NCI-H1417 (cell line): ENCODE measurements around the gene PARP9.
"Not testable (repeated sequence)": the region's sequence is repeated elsewhere in the genome, so short reads cannot be mapped to it uniquely, and the experiment has no call there.

ENCODE experiments used
- DNase-seq, 3 experiments: peaks; one replicate each; lab custom pipeline; 2025; lab: John Stamatoyannopoulos, UW

Gene PARP9

DNA sequence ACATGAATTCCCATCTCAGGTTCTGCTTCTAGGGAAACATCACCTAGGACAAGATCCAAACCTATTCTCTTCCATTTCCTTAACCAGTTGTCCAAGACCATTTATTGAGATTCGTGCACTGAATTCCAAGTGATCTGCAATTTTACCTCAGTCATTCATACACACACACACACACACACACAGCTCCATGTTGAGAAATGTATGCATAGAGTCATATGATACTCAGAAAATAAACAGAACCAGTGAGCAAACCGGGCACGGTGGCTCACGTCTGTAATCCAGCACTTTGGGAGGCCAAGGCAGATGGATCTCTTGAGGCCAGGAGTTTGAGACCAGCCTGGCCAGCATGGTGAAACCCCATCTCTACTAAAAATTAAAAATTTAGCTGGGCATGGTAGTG, 43.2 kb downstream of the PARP9 start:
- no peak for DNase-seq

DNA sequence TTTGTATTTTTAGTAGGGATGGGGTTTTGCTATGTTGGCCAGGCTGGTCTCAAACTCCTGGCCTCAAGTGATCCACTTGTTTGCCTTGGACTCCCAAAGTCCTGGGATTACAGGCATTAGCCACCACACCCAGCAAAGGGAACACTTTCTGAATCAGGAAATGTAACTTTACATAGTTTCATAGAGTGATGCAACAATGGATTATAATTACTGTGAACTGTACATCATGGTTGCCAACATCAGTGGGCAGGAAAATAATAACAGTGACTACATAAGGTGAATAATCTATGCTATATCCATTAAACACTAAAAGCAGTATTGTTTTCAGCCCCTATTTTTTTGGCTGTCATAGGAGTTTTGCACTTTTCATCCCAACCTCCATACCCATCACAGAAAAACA, 44.4 kb downstream of the PARP9 start:
- no peak for DNase-seq

- no peak for DNase-seq
These were observed 47.2 kb downstream of the PARP9 start for GRCh38 chr3:122516846-122517360.

- DNase-seq = no peak
These were observed 48.2 kb downstream of the PARP9 start for GRCh38 chr3:122515870-122516269.

DNA sequence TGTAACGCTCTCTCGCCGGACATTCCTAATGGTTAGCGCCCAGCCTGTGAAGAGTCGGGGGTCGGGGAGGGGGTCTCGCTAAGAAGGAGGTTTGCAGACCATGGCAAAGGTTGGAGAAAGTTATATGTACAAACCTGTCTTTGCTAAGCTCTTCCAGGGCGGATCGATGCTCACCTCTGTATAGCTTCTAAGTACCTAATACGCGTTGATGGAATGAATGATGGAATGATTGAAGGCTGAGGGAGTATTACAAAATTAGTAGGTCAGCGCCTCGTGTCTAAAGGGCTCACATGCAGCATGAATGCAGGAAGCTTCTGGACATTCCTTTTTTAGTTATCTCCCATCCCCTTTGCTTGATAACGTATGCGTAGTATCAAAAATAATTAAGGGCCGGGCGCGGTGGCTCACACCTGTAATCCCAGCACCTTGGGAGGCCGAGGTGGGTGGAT, 49.1 kb downstream of the PARP9 start:
- no peak for DNase-seq

DNA sequence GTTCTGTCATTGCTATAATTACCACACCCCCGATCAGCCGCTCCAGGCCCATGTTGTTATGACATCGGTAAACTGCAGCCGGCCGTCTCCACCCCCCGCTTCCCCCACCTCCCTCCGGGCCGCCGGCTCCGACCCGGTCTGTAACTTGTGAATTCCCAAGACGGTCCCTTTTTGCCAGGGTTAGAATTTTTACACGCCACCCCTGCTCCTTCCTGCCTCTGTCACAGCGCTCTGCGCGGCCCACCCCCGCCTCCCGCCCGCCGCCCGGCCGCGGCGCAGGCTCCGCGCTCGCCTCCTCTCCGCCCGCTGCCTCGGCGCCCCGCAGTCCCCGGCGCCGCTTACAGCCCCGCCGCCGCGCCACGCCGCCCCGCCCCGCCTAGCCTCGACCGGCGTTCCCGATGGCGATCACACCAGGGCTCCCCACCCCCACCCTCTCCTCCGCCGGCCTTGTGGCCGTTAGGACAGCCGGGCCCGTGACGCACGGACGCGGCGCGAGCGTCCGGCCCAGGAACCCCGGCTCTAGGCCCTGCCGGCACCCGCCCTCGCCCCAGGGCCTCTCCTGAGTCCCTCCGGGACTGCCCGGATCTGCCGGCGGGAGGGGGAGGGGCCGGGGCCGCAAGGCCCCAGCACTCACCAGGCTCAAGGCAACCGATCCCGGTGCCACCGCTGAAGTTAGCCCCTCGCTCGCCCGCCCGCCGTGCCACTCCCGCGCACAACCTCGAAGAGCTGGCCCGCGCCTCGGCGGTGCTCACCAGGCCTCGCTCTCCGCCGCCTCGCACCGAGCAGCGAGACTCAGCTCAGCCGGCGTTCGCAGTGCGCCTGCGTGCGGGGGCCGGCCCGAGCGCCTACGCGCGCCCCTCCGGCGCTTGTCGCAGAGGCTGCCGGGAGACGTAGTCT, 49.7 kb downstream of the PARP9 start, which contains the start of gene KPNA1:
Gene KPNA1 (minus strand): TSS at position 817 of the 897 bp plus-strand sequence. CDS start 18,374 bp downstream, outside the sequence.
- DNase-seq = peak; percentile 91 to 96 (median 93)

GRCh38 chr3:122513386-122514122, 50.5 kb downstream of the PARP9 start:
- DNase-seq = peak in 1 of 3 experiments; percentile 27

DNA sequence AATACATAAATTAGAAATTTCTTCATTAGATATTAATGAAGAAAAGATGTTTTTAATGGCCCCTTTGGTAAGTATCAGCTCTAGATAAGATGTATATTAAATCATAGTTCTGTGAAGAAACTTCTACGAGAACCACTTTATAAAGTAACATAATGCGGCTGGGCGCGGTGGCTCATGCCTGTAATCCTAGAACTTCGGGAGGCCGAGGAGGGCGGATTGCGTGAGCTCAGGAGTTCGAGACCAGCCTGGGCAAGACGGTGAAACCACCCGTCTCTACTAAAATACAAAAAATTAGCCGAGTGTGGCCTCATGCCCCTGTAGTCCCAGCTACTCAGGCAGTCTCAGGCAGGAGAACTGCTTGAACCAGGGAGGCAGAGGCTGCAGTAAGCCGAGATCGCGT, 51.8 kb downstream of the PARP9 start:
- DNase-seq = no peak

DNA sequence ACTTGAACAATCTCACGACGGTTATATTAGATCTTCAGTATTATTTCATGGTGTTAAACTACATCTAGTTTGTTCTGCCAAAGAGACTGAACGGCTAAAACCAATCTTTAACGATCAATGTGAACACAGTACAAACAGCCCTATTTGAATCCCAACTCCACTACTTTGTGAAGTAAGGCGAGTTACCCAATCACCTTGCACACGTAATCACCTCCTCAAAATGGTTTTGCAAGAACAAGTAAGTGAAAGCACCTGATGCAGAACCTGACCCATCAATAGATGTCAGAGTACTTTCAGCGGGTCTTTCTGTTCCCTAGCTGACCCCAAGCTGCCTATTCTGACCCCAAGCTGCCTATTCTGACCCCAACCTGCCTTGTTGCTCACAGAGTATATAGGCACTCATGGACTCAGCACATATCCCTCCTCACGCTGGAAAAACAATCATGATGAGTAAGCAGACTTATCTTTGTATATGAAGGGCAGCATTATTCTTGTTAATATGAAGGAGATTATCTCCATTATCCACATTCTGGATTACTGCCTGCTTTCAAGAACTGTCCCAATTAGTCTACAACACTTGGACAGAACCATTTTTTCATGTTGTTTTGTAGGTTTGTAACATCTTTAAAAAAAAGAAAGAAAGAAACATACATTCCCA, 53.1 kb downstream of the PARP9 start:
- no peak for DNase-seq

DNA sequence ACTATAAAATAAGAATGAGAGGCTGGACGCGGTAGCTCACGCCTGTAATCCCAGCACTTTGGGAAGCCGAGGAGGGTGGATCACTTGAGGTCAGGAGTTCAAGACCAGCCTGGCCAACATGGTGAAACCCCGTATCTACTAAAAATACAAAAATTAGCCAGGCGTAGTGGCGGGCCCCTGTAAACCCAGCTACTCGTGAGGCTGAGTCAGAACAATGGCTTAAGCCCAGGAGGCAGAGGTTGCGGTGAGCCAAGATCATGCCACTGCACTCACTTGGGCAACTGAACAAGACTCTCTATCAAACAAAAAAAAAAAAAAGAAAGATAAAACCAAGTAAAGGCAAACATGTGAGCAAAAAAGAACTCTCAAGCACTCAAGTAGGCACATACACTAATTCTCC, 55.2 kb downstream of the PARP9 start:
- not testable (repeated sequence) for DNase-seq

GRCh38 chr3:122508135-122508914, 55.8 kb downstream of the PARP9 start:
- no peak for DNase-seq

DNA sequence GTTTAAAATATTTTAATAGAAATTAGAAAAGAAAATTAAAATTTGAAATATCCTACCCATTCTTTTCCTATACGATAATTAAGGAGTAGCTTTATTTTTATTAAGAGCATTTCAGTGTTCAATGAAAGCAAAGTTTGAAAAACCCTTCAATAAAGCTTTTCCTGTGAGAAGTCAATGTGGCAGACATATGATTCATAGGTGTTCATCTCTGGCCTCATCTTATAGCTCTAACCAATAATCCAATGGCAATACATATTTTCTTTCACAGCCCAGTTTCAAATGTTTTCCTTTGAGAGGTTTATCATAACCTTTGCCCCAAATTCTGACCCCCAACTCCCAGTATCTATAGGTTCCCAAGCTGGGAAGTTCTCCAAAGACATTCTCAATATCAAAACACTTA, 57.6 kb downstream of the PARP9 start:
- DNase-seq = no peak

GRCh38 chr3:122505676-122506075, 58.4 kb downstream of the PARP9 start:
- no peak for DNase-seq

- DNase-seq = no peak
These were observed 61.2 kb downstream of the PARP9 start for GRCh38 chr3:122502941-122503340.

DNA sequence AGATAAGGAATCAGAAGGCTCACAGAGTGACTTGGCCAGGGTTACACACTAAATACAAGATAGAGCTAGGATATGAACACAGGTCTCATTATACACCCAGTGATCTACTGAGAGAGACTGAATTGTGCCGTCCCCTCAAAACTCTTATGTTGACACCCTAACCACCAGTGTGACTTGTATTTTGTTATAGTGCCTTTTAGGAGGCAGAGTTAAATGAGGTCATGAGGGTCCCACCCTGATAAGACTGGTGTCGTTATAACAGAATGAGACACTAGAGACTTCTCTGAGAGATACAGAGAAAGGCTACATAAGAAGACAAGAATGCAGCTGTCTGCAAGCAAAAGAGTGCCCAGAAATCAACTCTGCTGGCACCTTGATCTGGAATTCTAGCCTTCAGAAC, 62.0 kb downstream of the PARP9 start:
- no peak for DNase-seq

DNA sequence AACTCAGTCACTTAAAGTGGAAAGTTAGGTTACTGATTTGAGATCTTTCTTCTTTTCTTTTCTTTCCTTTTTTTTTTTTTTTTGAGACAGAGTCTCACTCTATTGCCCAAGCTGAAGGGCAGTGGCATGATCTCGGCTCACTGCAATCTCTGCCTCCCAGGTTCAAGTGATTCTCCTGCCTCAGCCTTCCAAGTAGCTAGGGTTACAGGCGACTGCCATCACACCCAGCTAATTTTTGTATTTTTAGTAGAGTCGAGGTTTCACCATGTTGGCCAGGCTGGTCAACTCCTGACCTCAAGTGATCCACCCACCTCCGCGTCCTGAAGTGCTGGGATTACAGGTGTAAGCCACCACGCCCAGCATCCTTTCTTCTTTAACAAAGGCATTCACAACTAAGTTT, 63.1 kb downstream of the PARP9 start:
- DNase-seq = not testable (repeated sequence)

GRCh38 chr3:122498152-122498551, 65.9 kb downstream of the PARP9 start:
- DNase-seq = no peak

GRCh38 chr3:122497425-122497824, 66.7 kb downstream of the PARP9 start:
- no peak for DNase-seq

DNA sequence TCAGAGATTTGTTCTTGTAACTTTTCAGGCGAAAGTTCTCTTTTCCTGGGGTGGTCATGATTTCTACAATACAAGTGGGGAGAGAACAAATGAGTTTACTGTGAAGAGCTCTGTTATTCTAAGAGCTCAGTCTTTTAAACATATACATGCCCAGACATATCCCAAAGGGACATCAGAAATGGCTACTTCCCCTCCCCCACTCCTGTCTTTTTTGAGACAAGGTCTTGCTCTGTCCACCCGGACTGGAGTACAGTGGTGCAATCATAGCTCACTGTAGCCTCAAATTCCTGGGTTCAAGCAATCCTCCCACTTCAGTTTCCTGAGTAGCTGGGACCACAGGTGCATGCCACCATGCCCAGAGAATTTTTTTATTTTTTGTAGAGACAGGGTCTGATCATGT, 67.6 kb downstream of the PARP9 start:
- DNase-seq = no peak

GRCh38 chr3:122493296-122493695, 70.8 kb downstream of the PARP9 start:
- no peak for DNase-seq

- no peak for DNase-seq
These were observed 75.7 kb downstream of the PARP9 start for GRCh38 chr3:122488262-122488973.
